C4-2B (cell line): Measurements from ENCODE around the gene ZFYVE28.

Experiments
- ZFX ChIP-seq: fragments of 450-650 bp; IDR thresholded peaks from 2 replicates; pipeline ENCODE4 v1.6.1; 2017
- TF ChIP-seq, protein P1 (sequence below): fragments of 450-650 bp; conservative IDR thresholded peaks from 2 replicates; pipeline ENCODE4 v1.5.1; 2017; ENCODE audit warnings: mild to moderate bottlenecking

DNA sequence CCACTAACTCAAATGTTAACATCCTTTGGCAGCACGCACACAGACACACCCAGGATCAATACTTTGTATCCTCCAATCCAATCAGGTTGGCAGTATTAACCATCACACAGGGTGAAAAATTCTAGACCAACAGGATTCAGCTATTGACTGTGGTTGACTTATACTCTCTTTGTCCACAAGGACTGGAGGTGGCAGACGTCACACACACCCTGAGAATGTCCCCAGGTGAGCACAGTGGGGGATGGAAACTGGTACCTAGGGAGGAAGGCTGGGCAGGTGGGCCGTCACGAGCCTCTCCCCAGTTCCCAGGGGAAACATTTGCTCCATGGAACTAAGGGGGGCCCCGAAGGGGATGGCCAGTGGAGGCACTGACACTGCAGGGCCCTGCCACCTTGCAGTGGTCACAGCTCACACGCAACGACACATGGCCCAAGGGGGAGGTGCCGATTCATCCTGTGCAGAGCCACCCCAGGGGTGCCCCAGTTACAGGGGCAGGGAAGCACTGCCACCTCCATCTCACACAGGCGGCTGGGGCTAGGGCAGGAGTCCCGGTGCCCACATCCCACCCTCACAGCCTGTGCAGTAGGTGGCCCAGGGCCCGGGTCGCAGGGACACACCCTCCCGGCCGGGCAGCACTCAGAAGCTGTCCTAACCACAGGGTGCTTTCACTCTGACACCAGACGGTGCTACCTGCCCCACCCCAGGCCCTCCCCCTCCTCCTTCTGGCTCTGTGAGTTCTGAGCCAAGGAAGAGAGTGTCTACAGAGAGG is 17.4 kb downstream of the ZFYVE28 start:
- TF ChIP-seq, protein P1, sequence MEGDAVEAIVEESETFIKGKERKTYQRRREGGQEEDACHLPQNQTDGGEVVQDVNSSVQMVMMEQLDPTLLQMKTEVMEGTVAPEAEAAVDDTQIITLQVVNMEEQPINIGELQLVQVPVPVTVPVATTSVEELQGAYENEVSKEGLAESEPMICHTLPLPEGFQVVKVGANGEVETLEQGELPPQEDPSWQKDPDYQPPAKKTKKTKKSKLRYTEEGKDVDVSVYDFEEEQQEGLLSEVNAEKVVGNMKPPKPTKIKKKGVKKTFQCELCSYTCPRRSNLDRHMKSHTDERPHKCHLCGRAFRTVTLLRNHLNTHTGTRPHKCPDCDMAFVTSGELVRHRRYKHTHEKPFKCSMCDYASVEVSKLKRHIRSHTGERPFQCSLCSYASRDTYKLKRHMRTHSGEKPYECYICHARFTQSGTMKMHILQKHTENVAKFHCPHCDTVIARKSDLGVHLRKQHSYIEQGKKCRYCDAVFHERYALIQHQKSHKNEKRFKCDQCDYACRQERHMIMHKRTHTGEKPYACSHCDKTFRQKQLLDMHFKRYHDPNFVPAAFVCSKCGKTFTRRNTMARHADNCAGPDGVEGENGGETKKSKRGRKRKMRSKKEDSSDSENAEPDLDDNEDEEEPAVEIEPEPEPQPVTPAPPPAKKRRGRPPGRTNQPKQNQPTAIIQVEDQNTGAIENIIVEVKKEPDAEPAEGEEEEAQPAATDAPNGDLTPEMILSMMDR: no peak
- no peak for TF ChIP-seq ZFX
